HEK293 (cell line): ENCODE results near the gene PLSCR1.

Experiments
- CTCF ChIA-PET: fragments of 350-600 bp; formaldehyde crosslinking; extraction: SDS; loops from one replicate; lab custom pipeline; 2021; ENCODE audit warnings: antibody characterized with exemption; lab: Yijun Ruan, JAX
- POLR2A ChIA-PET: fragments of 300-600 bp; formaldehyde crosslinking; extraction: SDS; loops from one replicate; lab custom pipeline; 2020; ENCODE audit warnings: antibody characterized with exemption, inconsistent platforms; lab: Yijun Ruan, JAX
- H3K27ac ChIP-seq: fragments of 200-500 bp; sonication (Bioruptor generic); 2 replicates; pipeline ENCODE4 v1.5.1; 2014; ENCODE audit warnings: low read depth, low read length, control low read depth, inconsistent platforms; ENCODE audit errors: extremely low read depth
- H3K36me3 ChIP-seq, 2 experiments: fragments of 200-500 bp in 1 of 2; sonication (Bioruptor generic) in 1 of 2; 1 replicate in 1 of 2; 2 replicates in 1 of 2; pipeline ENCODE4 v1.5.1; 2014 to 2017; ENCODE audit warnings: inconsistent platforms in 2 of 2, low read length in 2 of 2; ENCODE audit not compliant: control insufficient read depth in 2 of 2, insufficient read depth in 1 of 2
- H3K4me1 ChIP-seq: fragments of 200-500 bp; sonication (Bioruptor generic); 2 replicates; pipeline ENCODE4 v1.5.1; 2014; ENCODE audit warnings: mild to moderate bottlenecking, low read length, inconsistent platforms; ENCODE audit not compliant: control insufficient read depth, insufficient read depth
- H3K4me3 ChIP-seq: 2 replicates; pipeline ENCODE4 v1.5.1; 2011; ENCODE audit warnings: low read depth, mild to moderate bottlenecking, control low read depth, low read length, moderate library complexity
- H3K9me3 ChIP-seq: fragments of 200-500 bp; sonication (Bioruptor generic); 2 replicates; pipeline ENCODE4 v1.5.1; 2014; ENCODE audit warnings: low read depth, low read length, inconsistent platforms; ENCODE audit not compliant: control insufficient read depth, insufficient read depth
- GLI4 ChIP-seq: fragments of 450-650 bp; formaldehyde crosslinking; IDR thresholded peaks from 2 replicates; pipeline ENCODE4 v1.5.1; 2016; ENCODE audit warnings: missing biosample characterization, missing genetic modification characterization
- MEIS1 ChIP-seq: sonication (generic); formaldehyde crosslinking; IDR thresholded peaks from 2 replicates; pipeline ENCODE4 v1.8.1; 2022; ENCODE audit warnings: missing genetic modification reagents, mild to moderate bottlenecking, borderline replicate concordance
- MYNN ChIP-seq: fragments of 450-650 bp; formaldehyde crosslinking; IDR thresholded peaks from 2 replicates; pipeline ENCODE4 v1.5.1; 2016; ENCODE audit warnings: missing biosample characterization, missing genetic modification characterization, borderline replicate concordance
- ZBTB11 ChIP-seq: fragments of 450-650 bp; formaldehyde crosslinking; conservative IDR thresholded peaks from 2 replicates; pipeline ENCODE4 v1.5.1; 2016; ENCODE audit warnings: low read depth, missing biosample characterization, missing genetic modification characterization
- ZBTB48 ChIP-seq: fragments of 450-650 bp; formaldehyde crosslinking; IDR thresholded peaks from 2 replicates; pipeline ENCODE4 v1.5.1; 2016; ENCODE audit warnings: missing biosample characterization, missing genetic modification characterization
- ZFHX2 ChIP-seq: fragments of 450-650 bp; formaldehyde crosslinking; conservative IDR thresholded peaks from 2 replicates; pipeline ENCODE4 v1.5.1; 2016; ENCODE audit warnings: missing biosample characterization, missing genetic modification characterization
- ZNF248 ChIP-seq: fragments of 450-650 bp; formaldehyde crosslinking; IDR thresholded peaks from 2 replicates; pipeline ENCODE4 v1.5.1; 2017; ENCODE audit warnings: missing biosample characterization, missing genetic modification characterization
- ZNF274 ChIP-seq, 2 experiments: fragments of 200-500 bp in 1 of 2; fragments of 450-650 bp in 1 of 2; sonication (Bioruptor generic) in 1 of 2; formaldehyde crosslinking in 1 of 2; IDR thresholded peaks; 2 replicates each; pipeline versions ENCODE4 v1.5.1 to v1.6.1; 2014 to 2016; ENCODE audit warnings: borderline replicate concordance in 1 of 2, inconsistent platforms in 1 of 2, low read length in 1 of 2, missing biosample characterization in 1 of 2, missing genetic modification characterization in 1 of 2
- ZNF488 ChIP-seq: fragments of 450-650 bp; formaldehyde crosslinking; IDR thresholded peaks from 2 replicates; pipeline ENCODE4 v1.5.1; 2016; ENCODE audit warnings: missing biosample characterization, missing genetic modification characterization
- ZNF501 ChIP-seq: fragments of 450-650 bp; formaldehyde crosslinking; IDR thresholded peaks from 2 replicates; pipeline ENCODE4 v1.5.1; 2016; ENCODE audit warnings: missing biosample characterization, missing genetic modification characterization
- ZNF664 ChIP-seq: fragments of 450-650 bp; formaldehyde crosslinking; IDR thresholded peaks from 2 replicates; pipeline ENCODE4 v1.5.1; 2016; ENCODE audit warnings: missing biosample characterization, missing genetic modification characterization
- TF ChIP-seq, protein P1 (sequence below): fragments of 450-650 bp; formaldehyde crosslinking; IDR thresholded peaks from 2 replicates; pipeline ENCODE4 v1.5.1; 2017; ENCODE audit warnings: missing biosample characterization, mild to moderate bottlenecking, missing genetic modification characterization, moderate library complexity

The PLSCR1 gene

GRCh38 chr3:146465693-146466465 lies 78.5 kb downstream of the PLSCR1 start:
- ChIA-PET CTCF (no interaction called here), POLR2A (interaction anchor here (0.6 kb wide), 1 partner anchor 816 kb away, joined by 3 read pairs; no protein-coding TSS in a partner anchor)
- H3K9me3 ChIP-seq = no peaks in the 10 kb centered on the region
- no peaks in the 10 kb centered on the region for H3K4me1 ChIP-seq
- H3K36me3 ChIP-seq = no peaks in the 10 kb centered on the region
- no peak for TF ChIP-seq ZNF248 (tag by site-specific recombination)
- no peak for TF ChIP-seq ZBTB11 (tag by site-specific recombination)
- no peak for TF ChIP-seq ZNF501 (tag by site-specific recombination)
- TF ChIP-seq MEIS1 = no peak
- no peak for TF ChIP-seq ZNF274 (IDR thresholded peaks at IDR 0.05; ENCODE audit: low read length)
- no peak for TF ChIP-seq ZNF274 (tag by site-specific recombination; IDR thresholded peaks at IDR 0.05; ENCODE audit: borderline replicate concordance)
- TF ChIP-seq MYNN = no peak
- no peak for TF ChIP-seq GLI4 (tag by site-specific recombination)
- TF ChIP-seq ZNF488 (tag by site-specific recombination) = no peak
- TF ChIP-seq ZBTB48 (tag by site-specific recombination) = no peak
- TF ChIP-seq ZFHX2 = no peak
- TF ChIP-seq, protein P1, sequence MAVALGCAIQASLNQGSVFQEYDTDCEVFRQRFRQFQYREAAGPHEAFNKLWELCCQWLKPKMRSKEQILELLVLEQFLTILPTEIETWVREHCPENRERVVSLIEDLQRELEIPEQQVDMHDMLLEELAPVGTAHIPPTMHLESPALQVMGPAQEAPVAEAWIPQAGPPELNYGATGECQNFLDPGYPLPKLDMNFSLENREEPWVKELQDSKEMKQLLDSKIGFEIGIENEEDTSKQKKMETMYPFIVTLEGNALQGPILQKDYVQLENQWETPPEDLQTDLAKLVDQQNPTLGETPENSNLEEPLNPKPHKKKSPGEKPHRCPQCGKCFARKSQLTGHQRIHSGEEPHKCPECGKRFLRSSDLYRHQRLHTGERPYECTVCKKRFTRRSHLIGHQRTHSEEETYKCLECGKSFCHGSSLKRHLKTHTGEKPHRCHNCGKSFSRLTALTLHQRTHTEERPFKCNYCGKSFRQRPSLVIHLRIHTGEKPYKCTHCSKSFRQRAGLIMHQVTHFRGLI (tag by site-specific recombination) = no peak
- no peak for TF ChIP-seq ZNF664 (tag by site-specific recombination)
- no peak overlapping the region for H3K27ac ChIP-seq
- no peak overlapping the region for H3K4me3 ChIP-seq
